ENCODE results near the gene FAF1. TPM values are rescaled to one million over a fixed set of nuclear protein-coding genes. Genes with fewer than 3 reads are reported as not detected.

The FAF1 gene
- total RNA-seq, 1 experiment from 2014 or later: 73.2 TPM

GRCh38 chr1:50793521-50793920 lies 166.5 kb downstream of the FAF1 start:
- no TSS peak for BruUV-seq (replicated peaks)
- no peak for ATAC-seq
- Histone ChIP-seq H3K9ac (ENCODE audit: low read length) (no peak overlapping the region), H3K79me2 (ENCODE audit: insufficient read depth, low read length) (0 out of 2 replicates have a peak, but pooled peaks cover 2% of the 10 kb centered on the region), H3K4me2 (ENCODE audit: low read length) (no peak overlapping the region), H4K20me1 (ENCODE audit: insufficient read depth) (0 out of 2 replicates have a peak, but pooled peaks cover 3% of the 10 kb centered on the region), H3K27ac (ENCODE audit: low read depth, low read length) (no peak overlapping the region), H3K4me1 (ENCODE audit: control insufficient read depth in 1 of 2, insufficient read depth in 2 of 2, low read length in 2 of 2) (no peaks in the 10 kb centered on the region), H2AFZ (ENCODE audit: low read depth, low read length, poor library complexity, severe bottlenecking) (no peak overlapping the region), H3K27me3 (ENCODE audit: insufficient read depth, low read length) (no peaks in the 10 kb centered on the region), H3K4me3 (replicated peaks in 1 of 2; ENCODE audit: low read depth in 1 of 2, low read length in 2 of 2) (no peak overlapping the region), H3K9me2 (ENCODE audit: insufficient read depth) (no peaks in the 10 kb centered on the region; the same call in 1 of the 2 replicates), H3K9me3 (ENCODE audit: control insufficient read depth in 1 of 2, insufficient read depth in 1 of 2, low read depth in 1 of 2, low read length in 2 of 2) (no peaks in the 10 kb centered on the region), H3K36me3 (ENCODE audit: control insufficient read depth in 1 of 2, insufficient read depth in 2 of 2, low read length in 2 of 2) (no peaks in the 10 kb centered on the region)
- TF ChIP-seq EGR1 (IDR thresholded peaks at IDR 0.05; ENCODE audit: low read depth) (no peak), ZFX (IDR thresholded peaks at IDR 0.05) (no peak), ZBTB33 (IDR thresholded peaks at IDR 0.05; ENCODE audit: extremely low read depth, insufficient replicate concordance, low read length) (no peak), SIN3A (IDR thresholded peaks at IDR 0.05; ENCODE audit: low read depth) (no peak), JUND (IDR thresholded peaks at IDR 0.05) (no peak), CBX3 (IDR thresholded peaks at IDR 0.05; ENCODE audit: low read depth) (no peak), ELF1 (IDR thresholded peaks at IDR 0.05; ENCODE audit: borderline replicate concordance, low read depth) (no peak), EZH2 (IDR thresholded peaks at IDR 0.05) (no peak), YY1 (IDR thresholded peaks at IDR 0.05; ENCODE audit: extremely low read depth, insufficient replicate concordance, low read depth, low read length) (no peak), POLR2A (IDR thresholded peaks at IDR 0.05; ENCODE audit: borderline replicate concordance, extremely low read depth, insufficient read depth, insufficient read length) (no peak), EZH2phosphoT487 (IDR thresholded peaks at IDR 0.05; ENCODE audit: borderline replicate concordance) (no peak), ATF3 (IDR thresholded peaks at IDR 0.05) (no peak), POLR2AphosphoS5 (IDR thresholded peaks at IDR 0.05; ENCODE audit: low read depth, low read length) (no peak), SP1 (IDR thresholded peaks at IDR 0.05; ENCODE audit: low read depth) (no peak), FOSL1 (IDR thresholded peaks at IDR 0.05; ENCODE audit: low read depth) (no peak), CEBPB (IDR thresholded peaks at IDR 0.05; ENCODE audit: low read depth) (no peak)
- POLR2A ChIA-PET: no interaction called here
- DNase-seq (ENCODE audit: low read depth, low spot score): no peak
- intact Hi-C loops (cut with micrococcal nuclease): no loop called here
- RAD21 ChIA-PET (ENCODE audit: low non-redundant PET in 1 of 2, low total read pairs in 2 of 2, uncharacterized antibody in 2 of 2, unreplicated experiment in 2 of 2): no interaction called here
- CTCF ChIA-PET: no interaction called here
